Left hindlimb (tissue), 1 donor: ENCODE results near the gene EIF4G3.
A peak's percentile ranks its signal among the peaks of the same experiment; 100 is the strongest.

Source experiments
- DNase-seq: peaks from one replicate; pipeline ENCODE4 v3.0.0-alpha.2; 2018

The EIF4G3 gene

GRCh38 chr1:21022279-21023040, 154.2 kb downstream of the EIF4G3 start:
- DNase-seq = no peak

- no peak for DNase-seq
These were observed 155.4 kb downstream of the EIF4G3 start for GRCh38 chr1:21021311-21021710.

DNA sequence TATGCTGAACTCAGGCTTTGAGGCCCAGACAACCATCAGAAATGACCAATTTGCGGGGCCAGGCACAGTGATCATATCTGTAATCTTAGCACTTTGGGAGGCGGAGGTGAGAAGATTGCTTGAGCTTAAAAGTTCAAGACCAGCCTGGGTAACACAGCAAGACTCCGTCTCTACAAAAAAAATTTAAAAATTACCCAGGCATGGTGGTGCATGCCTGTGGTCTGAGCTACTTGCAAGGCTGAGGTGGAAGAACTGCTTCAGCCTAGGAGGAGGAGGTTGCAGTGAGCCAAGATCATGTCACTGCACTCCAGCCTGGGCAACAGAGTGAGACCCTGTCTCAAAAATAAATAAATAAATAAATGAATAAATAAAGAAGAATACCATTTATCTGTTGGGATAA, 156.5 kb downstream of the EIF4G3 start:
- DNase-seq = no peak

DNA sequence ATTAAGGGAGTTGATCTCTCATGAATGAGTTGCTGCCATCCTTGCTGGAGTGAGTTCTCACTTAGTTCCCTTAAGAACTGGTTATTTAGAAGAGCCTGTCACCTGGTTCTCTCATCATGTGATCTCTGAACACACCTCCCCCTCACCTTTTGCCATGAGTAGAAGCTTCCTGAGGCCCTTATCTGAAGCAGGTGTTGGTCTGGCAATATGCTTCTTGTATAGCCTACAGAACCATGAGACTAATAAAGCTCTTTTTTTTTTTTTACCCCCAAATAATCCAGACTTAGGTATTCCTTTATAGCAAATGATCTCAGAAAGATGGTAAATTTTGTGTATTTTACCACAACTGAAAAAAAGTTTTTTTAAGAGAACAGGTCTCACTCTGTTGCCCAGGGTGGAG, 158.0 kb downstream of the EIF4G3 start:
- no peak for DNase-seq

GRCh38 chr1:21013510-21013909, 163.2 kb downstream of the EIF4G3 start:
- DNase-seq = no peak

DNA sequence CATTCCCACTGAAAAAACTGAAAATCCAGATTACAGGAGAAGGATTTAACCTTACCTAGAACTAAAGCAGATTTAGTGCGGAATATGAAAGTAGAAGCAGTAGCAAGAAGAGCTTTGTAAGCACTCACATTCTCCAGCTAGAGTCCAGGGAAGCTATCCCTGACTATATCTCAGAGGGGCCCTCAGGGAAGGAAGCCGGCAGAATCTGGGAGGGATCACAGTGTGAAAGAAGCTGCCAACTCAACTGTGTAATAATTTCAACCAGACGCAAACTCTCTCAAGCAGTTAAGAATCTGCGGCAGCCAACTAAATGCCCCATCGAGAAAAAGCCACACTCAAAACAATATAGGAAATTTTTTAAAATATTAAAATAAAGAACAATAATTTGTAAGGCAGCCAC, 163.8 kb downstream of the EIF4G3 start:
- DNase-seq = peak; percentile 64

DNA sequence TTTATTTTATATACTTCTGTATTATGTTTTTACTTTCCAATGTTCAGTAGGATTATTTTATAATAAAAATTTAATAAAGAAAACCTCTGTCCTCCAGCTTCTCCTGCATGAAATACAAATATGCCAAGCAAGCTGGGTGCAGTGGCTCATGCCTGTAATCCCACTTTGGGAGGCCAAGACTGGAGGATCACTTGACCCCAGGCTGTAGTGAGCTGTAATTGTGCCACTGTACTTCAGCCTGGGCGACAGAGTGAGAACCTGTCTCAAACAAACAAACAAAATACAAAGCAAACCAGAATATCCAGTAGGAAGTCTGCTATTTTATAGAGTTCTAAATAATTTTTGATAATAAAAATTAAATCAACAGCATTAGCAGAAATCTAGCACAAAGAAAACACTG, 168.8 kb downstream of the EIF4G3 start:
- DNase-seq = no peak

DNA sequence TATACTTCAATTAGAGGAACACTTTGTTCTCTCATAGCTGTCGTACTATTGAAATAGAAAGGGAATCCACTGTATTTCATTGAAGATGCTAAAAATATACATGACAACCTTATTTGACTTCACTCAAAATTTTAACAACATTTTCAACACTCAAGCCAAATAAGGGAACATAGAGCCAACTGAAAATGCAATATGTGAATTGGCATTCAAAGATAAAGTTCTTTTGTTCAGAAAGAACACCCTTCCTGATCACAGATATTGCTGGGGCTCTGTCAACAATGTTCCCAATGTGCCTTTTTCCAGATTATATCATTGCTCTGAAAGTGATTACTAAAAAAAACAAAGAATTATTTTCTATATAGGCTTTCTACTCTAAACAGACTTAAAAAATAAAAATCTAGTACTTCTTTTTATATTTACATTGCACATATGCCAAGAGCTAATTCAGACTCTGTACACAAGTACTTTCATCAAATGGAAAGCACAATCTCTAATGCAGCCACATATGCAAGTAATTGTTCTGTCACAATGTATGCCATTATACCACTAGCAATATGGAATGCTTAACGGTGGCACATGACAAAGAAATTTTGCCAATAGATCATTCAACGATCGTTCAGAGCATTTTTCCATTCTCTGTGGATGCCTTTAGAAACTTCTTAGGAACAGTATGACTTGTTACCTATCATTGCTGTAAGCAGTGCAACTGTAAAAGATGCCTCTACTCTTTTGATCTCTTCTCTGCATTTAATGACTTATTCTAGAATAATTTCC, 171.0 kb downstream of the EIF4G3 start:
- no peak for DNase-seq

- no peak for DNase-seq
These were observed 173.2 kb downstream of the EIF4G3 start for GRCh38 chr1:21003281-21004045.

DNA sequence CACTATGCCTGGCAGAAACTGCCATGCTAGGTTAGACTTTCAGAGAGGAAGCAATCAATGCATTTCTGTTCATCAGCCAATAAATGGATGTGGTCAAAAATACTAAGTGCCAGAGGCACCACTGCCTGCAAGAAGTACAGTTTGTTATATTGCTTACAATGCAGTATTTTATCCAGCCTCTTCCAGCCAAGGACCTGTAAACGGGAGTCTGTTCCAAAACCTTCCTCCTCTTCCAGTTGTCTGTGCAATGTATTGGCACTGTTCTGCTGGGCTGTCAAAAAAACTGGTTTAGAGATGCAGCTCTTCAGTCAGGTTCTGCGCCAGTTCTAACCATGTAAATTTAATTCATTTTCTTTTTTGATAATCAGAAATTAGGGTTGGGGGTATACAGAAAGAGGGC, 175.7 kb downstream of the EIF4G3 start:
- DNase-seq = no peak

DNA sequence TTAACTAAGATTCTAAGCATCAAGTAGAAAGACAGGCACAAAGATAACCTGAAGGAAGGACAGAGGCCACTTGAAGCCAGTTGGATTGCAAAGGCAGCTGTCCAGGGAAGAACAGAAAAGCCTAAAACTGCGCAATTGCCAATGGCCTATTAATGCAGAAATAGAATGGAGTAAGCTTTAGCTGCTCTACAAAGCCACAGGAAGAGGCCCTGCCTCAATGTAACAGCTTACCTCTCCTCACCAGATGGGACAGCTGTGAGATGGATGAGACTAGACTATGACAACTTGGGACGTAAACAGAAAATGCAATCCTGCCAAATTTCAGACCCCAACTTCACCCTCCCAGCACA, 176.5 kb downstream of the EIF4G3 start:
- no peak for DNase-seq

- no peak for DNase-seq
These were observed 177.0 kb downstream of the EIF4G3 start for GRCh38 chr1:20999525-21000244.

GRCh38 chr1:20998826-20999225, 177.9 kb downstream of the EIF4G3 start:
- no peak for DNase-seq

DNA sequence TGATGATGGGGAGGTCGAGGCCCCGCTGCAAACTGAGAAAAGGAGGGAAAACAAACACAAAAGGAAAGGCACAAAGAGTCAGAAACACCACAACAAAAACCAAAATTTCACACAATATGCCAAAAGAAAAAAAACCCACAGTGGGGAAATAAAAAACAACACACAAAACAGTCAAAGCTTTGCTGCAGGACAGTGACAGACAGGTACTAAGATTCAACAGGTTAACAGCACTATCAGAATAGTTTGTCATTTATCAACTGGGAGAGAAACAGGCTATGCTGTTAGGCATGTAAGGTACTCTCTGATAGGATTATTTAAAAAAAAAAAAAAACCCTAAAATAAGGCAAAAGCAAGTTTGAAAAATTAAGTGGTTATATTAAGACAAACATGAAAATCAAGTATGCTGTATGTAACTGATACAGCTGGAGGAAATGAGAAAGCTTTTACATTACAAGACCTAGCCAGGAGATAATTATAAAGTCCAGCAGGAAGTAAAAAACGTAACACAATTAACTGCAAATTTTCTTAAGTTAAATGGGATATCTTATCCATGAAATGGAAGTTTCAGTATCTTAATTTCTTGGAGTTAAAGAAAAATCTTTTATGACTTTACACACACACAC, 179.0 kb downstream of the EIF4G3 start:
- no peak for DNase-seq

DNA sequence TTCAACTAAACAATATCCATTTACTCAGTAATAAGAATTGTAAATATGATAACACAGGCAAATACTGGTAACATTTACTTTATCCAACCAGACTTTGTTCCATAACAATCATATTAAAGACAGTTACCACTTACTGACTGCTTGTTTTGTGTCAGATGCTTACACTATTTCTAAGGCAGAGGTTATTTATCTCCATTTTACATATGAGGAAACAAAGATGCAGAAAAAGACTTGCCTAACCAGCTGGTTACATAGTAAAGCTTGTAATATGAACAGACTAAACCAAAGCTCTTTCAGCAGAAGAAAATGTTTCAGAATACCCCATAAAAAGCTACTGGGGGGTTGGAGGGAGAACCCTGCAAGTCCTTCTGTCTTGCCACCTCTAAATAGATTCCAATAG, 180.1 kb downstream of the EIF4G3 start:
- DNase-seq = no peak

- DNase-seq = no peak
These were observed 182.8 kb downstream of the EIF4G3 start for GRCh38 chr1:20993716-20994575.

DNA sequence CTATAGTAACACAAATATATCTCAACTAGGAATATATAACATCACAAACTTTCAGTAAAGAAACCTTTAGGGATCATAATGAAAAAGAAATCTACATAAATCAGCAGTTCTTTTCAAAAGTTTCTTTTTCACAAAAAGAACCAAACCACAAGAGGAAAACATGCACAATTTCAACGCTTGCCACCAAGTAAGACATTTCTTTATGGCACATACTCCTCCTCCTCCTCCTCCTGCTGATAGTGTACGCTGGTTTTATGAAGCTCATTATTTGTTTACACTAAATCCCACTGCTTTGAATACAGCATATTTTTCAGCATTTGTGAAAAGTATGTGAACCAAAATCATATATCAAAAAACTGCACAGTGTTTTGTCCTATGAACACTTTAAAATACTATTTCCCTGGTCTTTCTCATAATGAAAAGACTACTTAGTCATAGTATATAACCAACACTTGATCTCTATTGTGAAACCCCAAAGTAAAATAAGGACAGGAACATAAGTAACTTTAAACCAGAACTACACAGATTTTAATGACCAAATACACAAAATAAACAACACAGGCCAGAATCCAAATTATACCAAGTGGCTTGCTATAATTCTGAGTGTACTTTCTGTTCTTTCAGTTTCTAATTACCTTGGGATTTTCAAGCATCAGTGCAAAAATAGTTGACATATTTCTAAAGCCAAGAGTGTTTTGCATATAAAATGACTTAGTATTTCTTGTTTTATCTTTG, 184.2 kb downstream of the EIF4G3 start:
- DNase-seq = no peak

- no peak for DNase-seq
These were observed 187.8 kb downstream of the EIF4G3 start for GRCh38 chr1:20988943-20989342.

GRCh38 chr1:20987831-20988825, 188.6 kb downstream of the EIF4G3 start:
- DNase-seq = no peak
